Measurements from ENCODE around the gene GRIK4.
"Not testable (repeated sequence)": the region's sequence is repeated elsewhere in the genome, so short reads cannot be mapped to it uniquely, and the experiment has no call there.

The GRIK4 gene

DNA sequence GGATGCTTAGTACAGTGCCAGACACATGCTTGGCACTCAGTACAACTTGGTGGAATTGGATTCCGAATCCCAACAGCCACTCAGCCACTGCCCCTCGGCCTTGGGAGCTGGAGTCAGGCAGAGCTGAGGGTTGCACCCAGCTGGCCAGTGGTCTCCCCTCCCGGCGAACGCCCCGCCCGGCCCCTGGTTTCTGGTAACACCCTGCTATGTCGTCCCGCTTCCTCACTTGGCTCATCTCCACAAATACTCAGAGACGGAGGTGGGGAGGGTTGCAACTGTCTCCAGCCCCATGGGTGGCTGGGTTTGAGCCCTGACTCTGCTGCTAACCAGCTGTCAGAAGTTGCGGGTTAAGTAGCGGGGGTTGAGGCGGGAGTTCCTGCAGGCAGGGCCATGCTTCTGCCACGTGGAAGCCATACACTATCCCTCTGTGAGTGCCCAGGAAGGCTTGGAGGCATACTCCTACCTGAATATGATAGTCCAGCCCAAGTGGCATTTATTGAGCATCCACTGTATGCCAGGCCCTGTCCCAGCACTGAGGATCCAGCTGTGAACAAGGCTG lies 67.1 kb downstream of the GRIK4 start:
- no peak for DNase-seq

GRCh38 chr11:120579611-120580031 lies 68.1 kb downstream of the GRIK4 start:
- no peak for DNase-seq

DNA sequence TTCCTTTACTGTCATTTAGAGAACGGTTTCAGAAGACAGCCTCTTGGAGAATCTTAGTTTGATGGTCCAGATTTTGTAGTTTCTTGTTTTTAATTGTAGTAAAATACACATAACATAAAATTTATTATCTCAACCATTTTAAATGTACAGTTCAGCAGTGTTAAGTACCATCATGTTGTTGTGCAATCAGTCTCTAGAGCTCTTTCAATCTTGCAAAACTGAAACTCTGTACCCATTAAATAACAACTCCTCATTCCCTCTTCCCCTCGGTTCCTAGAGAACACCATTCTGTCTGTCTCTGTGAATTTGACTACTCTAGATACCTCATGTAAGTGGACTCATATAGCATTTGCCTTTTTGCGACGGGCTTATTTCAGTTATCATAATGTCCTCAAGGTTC lies 69.8 kb downstream of the GRIK4 start:
- DNase-seq, result no peak

DNA sequence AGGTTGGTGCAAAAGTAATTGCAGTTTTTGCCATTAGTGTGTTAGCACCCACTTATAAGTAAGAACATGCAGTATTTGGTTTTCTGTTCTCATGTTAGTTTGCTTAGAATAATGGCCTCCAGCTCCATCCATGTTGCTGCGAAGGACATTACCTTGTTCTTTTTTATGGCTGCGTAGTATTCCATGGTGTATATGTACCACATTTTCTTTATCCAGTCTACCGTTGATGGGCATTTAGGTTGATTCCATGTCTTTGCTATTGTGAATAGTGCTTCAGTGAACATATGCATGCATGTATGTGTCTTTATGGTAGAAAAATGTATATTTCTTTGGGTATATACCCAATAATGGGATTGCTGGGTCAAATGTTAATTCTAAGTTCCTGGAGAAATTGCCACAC lies 71.0 kb downstream of the GRIK4 start:
- not testable (repeated sequence) for DNase-seq

DNA sequence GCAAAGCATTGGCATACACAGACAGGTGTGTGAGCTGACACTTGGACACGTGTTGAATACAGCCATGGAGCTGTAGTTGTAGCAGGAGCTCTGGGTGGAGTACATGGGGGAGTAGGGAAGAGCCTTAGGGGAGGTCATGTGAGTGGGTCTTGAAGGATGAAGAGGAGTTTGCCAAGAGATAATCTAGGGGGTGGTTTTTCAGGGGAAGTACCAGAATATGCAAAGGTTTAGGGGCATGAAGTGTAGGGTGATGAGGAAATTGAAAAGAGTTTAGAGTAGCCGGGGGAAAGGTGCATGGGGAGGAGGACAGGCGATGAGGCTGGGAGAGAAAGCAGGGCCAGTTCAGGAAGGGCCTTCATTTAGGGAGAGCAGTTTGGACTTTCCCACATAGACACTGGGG lies 74.5 kb downstream of the GRIK4 start:
- no peak for DNase-seq

GRCh38 chr11:120586728-120587127 lies 75.2 kb downstream of the GRIK4 start:
- DNase-seq, result no peak

DNA sequence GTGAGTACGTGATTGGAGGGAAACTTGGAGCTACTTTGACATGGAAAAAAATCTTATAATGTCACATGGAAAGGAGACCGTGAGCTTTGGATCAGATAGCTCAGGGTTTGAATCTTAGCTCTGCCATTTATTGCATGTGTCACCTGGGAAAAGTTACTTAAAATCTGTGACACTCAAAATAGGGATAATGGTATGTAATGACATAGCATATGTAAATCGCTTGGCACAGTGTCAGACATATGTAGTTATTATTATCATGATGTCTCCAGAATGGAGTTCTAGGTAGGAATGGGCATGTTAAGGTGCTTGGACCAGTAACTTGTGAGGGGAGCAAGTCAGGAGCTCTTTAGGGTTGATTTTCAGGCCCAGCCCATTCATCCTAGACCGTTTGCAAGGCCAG lies 75.8 kb downstream of the GRIK4 start:
- DNase-seq, result no peak

GRCh38 chr11:120589376-120589775 lies 77.8 kb downstream of the GRIK4 start:
- DNase-seq, result no peak

DNA sequence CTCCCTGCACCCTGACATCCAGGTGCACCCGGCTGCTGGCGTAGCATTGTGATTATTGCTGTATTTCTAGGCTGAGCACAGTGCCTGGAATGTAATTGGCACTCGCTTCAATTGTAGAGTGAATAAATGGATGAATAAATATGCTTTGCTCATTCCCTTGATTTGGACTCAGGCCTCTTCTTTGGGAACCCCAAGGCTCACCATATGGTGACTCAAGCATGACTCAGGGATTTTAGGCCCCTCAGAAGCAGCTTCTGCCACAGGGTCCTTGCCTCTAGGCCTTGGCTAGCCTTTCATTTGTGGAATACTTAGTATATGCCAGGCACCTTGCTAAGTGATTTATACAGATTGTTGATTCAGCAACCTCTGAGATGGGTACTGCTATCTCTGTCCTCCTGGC lies 78.9 kb downstream of the GRIK4 start:
- DNase-seq, result no peak

- no peak for DNase-seq
Measured at GRCh38 chr11:120594746-120595145, 83.2 kb downstream of the GRIK4 start.

- no peak for DNase-seq
Measured at GRCh38 chr11:120595557-120595956, 84.0 kb downstream of the GRIK4 start.

- DNase-seq, result no peak
Measured at GRCh38 chr11:120597250-120598215, 86.0 kb downstream of the GRIK4 start.

DNA sequence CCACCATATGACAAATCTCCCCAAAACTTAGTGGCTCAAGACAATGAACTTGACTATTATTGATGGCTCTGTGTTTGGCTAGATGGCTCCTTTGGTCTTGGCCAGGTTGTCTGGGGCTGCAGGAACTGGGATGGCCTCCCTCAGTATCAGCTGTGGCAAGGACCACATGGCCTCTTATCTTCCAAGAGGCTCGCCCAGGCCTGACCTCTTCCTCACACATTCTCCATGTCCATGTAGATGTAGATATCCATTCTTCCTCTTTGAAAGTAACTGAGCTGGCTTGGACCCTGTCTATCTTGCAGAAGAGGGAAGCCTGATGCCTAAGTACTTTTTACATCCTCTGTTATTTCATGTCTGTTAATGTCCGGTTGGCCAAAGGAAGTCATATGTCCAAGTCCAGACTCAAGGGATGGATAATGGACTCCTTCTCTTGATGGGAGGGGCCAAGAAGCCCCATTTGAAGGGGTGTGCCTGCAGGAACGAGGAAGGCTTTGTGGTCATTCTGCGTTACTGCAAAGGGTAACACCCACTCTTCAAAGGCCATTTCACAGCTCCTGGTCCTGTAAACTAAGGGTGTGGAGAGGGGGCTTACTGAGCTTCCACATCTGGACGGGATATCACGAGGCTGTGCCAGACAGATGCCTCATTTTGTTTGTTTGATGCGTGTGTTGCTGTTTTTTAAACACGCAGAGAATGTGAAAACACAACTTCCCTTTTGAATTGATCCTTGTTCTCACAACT lies 87.1 kb downstream of the GRIK4 start:
- DNase-seq, result no peak

DNA sequence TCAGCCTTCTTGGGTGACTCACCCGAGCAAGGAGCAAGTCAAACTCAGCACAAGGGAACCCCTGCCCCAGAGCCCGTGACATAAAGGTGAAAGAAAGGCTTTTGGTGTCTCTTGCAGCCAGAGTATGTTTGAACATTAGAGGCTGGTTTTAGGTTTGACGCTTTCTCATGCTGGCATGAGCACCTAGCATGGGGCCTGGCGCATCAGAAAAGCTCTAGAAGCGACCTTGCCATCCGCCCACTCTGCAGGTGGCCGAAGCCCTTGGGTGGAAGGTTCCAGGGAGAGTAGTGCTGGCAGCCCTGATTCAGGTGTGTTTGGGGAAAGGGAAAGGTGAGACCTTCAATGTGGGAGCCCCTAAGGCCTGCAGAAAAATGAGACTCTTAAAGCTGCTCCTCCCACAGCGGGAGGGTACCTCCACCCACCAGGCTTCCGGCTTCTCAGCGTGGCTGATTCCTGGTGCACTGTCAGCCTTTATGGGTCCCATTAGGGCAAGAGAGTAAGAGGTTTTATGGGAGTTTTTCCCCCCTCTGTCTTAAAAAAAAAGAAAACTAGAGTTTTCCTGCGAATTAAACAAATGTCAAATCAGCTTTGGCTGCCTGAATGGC lies 88.4 kb downstream of the GRIK4 start:
- no peak for DNase-seq

DNA sequence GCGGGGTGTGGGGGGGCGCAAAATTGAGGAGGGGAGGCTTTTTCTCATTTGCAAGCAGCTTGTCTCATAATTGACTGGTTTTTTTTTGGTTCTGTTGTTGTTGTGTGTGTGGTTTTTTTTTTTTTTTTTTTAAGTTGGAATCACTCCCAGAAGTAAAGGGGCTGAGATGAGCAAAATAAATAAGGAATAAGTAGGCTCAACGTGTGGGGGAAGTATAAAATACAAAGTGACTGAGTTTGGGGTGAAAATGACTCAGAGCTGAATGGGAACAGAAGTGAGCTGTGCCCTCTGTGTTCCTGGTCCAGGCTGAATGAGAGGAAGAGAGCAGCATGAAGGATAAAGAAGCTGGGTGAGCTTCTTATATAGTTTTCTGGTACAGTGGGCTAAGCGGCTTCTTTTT lies 90.0 kb downstream of the GRIK4 start:
- DNase-seq, result peak; percentile 33

GRCh38 chr11:120603071-120603470 lies 91.5 kb downstream of the GRIK4 start:
- DNase-seq, result no peak

GRCh38 chr11:120605469-120605868 lies 93.9 kb downstream of the GRIK4 start:
- no peak for DNase-seq

DNA sequence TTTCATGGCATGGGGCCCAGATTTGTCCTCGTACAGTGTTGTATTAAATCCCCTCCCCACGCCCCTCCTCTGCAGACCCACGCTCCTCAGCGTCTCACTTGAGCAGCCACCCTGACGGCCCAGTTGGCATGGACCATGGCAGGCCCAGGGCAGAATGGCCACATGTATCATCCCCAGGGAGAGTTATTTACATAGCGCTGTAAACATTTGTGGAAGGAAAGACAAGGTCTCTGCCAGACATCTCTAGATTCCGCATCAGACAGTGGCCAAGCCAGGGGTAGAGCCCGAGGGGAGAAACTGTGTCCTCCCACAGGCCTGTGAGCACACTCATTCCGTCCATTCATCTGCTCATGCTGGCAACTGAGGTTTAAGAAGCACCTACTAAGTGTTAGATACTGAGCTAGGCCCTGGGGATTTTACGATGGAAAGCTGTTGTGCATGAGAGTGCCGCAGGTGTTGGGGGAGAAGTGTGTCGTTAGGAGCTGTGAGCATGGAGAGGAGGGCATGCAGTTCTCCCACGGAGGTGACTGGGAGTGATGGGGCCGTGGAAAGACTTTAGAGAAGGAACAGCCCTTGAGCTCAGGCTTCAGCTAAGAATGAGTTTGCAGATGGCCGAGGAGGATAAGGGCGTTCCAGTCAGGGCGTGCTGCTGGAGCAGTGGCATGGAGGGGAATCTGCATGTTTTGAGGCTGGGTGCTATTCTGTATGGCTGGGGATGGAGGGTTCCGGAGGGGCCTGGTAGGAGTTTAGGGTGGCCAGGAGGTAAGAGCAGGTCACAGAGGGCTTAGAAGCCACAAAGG lies 94.9 kb downstream of the GRIK4 start:
- no peak for DNase-seq

DNA sequence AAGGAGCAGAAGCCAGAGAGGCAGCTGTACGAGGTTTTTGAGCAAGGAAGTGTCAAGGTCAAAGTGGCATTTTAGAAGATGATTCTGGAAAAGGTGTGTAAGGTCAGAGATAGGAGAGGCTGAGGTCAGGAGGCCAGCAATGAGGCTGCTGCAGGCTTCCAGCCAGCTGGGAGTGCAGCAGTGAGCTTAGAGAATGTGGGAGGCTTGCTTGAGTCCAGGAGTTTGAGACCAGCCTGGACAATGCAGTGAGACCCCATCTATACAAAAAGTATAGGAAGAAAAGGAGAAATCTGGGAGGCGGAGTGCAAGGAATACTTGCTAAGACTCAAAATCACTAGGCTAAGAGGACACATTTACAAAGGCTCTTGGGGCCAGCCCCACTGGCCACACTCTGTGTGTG lies 96.5 kb downstream of the GRIK4 start:
- no peak for DNase-seq

GRCh38 chr11:120608760-120609211 lies 97.2 kb downstream of the GRIK4 start:
- DNase-seq, result no peak

- no peak for DNase-seq
Measured at GRCh38 chr11:120610111-120610510, 98.6 kb downstream of the GRIK4 start.

GRCh38 chr11:120611581-120611980 lies 100.0 kb downstream of the GRIK4 start:
- no peak for DNase-seq

Measured in NCI-H1105 (cell line).